CD4-positive, alpha-beta T cell treated with Interleukin-6 for 4 hours (primary cell): Measurements from ENCODE around the gene TSSK1B.
"Not testable (repeated sequence)": the region's sequence is repeated elsewhere in the genome, so short reads cannot be mapped to it uniquely, and the experiment has no call there.

Experiments
- DNase-seq: peaks from one replicate; pipeline ENCODE4 v3.0.0-alpha.2; 2020; ENCODE audit warnings: mixed read lengths

TSSK1B gene

GRCh38 chr5:113434889-113435288 is at the start of gene TSSK1B:
Gene TSSK1B, minus strand, starts transcription at chr5:113434989. Its CDS starts 150 bp downstream, at chr5:113434839.
- no peak for DNase-seq

- no peak for DNase-seq
These were observed 45.5 kb upstream of the TSSK1B start for GRCh38 chr5:113480243-113480642.

DNA sequence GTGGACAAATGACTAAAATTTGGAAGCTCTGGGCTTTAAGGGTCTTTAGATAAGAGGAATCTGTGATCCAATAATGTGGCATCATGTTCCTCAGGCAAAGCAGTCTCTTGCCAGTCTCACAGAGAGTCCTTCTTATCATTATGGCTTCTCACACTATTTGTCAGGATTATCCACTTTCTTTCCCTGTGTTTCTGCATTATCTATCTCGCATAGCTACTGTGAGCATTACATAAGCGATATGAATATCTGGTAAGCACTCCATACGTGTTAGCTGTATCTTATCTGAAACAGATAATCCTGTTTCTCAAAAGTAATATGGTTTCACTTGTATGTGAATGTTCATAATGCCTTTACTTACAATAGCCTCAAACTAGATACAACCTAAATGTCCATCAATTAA is 43.9 kb upstream of the TSSK1B start:
- no peak for DNase-seq

- DNase-seq = no peak
These were observed 39.4 kb upstream of the TSSK1B start for GRCh38 chr5:113474100-113474728.

DNA sequence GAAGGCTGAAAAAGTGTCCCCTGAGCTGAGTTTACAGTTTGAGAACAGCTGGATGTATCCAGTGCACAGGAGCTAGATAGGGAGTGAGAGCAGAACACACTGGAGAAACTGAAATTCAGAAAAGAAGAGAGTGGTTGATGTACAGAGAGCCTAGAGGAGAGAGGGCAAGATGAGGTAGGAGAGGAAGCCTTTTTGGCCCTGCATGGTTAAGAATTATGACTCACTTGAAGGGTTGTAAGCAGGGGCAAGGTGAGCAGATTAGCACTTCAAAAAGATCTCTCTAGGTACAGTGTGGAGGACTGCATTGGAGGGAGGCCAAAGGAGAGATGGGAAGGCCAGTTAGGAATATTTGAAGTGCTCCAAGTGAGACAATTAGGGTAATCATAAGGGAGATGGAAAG is 28.2 kb upstream of the TSSK1B start:
- DNase-seq = no peak

DNA sequence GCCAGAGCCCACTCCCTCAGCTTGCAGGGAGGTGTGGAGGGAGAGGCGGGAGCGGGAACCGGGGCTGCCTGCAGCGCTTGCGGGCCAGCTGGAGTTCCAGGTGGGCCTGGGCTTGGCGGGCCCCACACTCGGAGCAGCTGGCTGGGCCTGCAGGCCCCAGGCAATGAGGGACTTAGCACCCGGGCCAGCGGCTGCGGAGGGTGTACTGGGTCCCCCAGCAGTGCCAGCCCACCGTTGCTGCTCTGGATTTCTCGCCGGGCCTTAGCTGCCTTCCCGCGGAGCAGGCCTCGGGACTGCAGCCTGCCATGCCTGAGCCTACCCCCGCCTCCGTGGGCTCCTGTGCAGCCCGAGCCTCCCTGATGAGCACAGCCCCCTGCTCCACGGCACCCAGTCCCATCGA is 22.3 kb upstream of the TSSK1B start:
- DNase-seq = not testable (repeated sequence)

GRCh38 chr5:113452941-113453340 is 18.2 kb upstream of the TSSK1B start:
- no peak for DNase-seq

DNA sequence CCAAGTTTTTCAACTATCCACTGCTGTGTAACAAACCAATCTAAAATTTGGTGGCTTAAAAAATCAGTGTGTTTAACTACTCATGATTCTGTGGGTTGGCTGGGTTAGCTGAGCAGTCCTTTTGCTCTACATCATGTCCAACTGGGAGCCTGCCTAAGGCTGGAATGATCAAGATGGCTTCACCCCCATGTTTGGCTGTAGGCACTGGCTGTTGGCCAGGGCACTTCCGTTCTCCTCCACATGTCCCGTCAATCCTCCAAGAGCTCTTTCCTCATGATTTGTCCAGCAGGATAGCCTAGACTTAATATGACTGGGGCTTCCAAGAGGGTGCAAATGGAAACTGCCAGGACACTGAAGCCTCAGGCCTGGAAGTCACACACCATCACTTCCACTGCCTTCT is 17.0 kb upstream of the TSSK1B start:
- no peak for DNase-seq

GRCh38 chr5:113450929-113451328 is 16.1 kb upstream of the TSSK1B start:
- DNase-seq = no peak

- no peak for DNase-seq
These were observed 15.7 kb upstream of the TSSK1B start for GRCh38 chr5:113450462-113450861.

DNA sequence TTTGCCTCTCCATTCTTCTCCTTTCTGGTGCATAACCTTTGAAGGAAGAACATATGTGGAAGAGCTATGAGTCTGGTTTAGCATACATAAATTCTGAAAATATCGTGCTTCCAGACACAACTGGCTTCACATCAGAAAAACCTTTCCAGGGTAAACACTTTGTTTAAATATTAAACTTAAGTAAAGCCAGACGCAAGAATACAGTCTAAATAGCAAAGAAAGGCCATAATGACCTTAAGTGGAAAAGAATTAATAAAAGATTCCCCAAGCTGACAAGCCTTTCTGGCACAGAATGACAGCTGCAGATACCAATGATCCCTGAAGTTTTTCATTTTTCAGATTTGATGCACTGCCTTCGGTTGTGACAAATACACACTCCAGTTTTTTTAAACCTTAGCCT is 13.5 kb upstream of the TSSK1B start:
- DNase-seq = no peak

DNA sequence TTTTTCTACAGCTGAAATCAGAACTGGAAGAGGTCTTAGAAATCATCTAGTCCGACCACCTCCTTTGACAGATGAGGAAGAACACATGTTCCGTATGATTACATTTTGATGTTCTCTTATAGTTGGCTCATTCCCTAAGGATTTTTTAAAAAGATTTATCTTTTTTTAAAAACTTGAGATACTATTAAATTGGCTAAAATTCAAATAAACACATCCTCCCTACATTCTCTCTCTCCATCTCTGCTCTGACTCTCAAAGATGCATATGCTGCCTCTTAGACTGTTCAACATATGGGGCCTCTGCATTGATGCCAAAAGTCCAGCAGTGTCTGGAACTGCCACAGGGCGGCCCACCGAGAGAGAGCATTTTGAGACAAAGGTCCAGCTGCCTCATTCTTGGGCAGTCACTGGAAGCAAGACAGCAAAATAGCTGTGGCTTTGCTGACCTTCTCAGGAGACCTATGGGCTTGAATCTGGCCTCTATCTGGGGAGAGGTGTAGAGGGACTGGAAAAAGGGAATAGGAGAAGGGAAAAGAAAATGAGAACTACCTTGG is 12.8 kb upstream of the TSSK1B start:
- no peak for DNase-seq

DNA sequence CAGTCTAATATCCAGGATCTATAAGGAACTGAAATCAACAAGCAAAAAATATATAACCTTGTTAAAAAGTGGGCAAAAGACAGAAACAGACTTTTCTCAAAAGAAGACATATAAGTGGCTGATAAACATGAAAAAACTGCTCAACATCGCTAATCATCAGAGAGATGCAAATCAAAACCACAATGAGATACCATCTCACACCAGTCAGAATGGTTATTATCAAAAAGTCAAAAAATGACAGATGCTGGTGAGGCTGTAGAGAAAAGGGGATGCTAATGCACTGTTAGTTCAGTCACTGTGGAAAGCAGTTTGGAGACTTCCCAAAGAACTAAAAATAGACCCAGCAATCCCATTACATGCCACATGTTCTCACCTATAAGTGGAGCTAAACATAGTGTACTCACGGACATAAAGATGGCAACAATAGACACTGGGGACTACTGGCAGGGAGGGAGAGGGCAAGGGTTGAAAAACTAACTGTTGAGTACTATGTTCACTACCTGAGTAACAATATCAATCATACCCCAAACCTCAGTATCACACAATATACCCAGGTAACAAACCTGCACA is 11.7 kb upstream of the TSSK1B start:
- no peak for DNase-seq

- no peak for DNase-seq
These were observed 2.3 kb upstream of the TSSK1B start for GRCh38 chr5:113437111-113437510.

DNA sequence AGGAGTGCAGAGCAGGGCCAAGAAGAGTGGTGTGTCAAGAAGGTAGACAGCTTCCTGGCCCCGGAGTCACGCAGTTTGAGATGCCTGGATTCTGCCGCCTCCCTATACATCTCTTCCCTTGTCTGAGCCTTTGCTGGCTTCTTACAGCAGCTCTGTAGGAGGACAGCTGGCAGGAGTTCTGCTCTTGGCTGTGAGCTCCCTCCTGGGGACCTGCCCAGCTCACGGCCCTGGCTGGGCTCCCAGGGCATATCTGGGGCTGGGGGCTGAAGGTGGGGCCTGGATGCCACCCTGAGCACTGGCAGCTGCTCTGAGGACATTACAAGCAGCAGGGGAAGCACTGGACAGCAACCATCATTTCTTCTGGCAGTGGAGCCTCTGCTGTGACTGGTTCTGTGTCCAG is 786 bp upstream of the TSSK1B start:
- no peak for DNase-seq

GRCh38 chr5:113433862-113434612 is 752 bp downstream of the TSSK1B start:
- DNase-seq = no peak

DNA sequence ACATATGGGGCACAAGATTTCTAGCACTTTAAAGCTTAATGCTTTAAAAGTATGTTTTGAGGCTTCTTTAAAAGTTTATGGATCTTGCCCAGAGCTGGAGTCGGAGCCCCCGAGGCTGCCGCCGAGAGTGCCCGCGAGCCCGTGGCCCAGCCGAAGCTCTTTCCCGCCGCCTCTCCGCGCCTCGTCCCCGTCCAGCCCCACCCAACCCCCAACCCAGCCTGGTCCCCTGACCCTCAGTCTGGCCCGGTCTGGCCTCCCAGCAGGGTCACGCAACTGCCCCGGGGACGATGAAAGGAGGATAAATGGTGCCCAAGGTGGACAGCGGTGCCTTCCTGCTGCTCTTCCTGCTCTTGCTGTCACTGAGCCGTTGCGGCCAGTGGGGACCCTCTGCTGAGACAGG is 1.7 kb downstream of the TSSK1B start:
- DNase-seq = no peak

GRCh38 chr5:113427871-113428574 is 6.8 kb downstream of the TSSK1B start:
- DNase-seq = no peak

DNA sequence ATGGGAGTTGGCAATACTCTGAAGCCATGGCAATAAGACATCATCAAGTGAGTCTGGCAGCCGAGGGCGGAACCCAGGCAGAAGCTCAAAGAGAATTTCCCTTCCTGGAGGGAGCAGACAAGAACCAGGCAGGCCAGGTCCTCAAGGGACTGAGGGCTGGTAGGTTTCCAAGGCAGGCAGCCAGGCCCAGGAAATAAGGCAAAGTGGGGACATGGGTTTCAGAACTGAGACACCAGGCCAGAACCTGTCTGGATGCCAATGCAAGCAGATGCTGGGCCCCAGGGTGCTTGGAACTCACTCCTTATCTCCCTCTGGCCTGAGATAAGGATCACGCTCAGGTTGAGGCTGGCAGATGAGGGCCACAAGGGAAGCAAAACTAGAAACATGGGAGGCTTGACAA is 8.9 kb downstream of the TSSK1B start:
- DNase-seq = no peak

DNA sequence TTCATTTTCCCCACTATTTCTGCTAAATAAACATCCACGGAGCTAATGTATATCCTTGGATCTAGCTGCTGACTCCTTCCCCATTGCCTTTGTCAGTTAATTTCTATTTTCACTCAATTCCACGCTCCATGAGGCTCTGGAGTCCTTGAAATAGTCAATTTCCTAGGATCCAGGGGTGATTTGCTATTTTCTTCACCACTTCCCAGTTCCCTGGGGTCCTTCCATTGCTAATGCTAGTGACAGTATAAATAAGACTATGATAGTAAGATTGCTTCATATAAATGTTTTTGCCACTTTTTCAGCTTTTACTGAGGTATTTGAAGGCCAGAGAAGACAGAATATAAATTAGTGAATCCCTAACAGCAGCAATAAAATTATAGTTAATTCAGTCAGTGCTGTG is 13.1 kb downstream of the TSSK1B start:
- DNase-seq = no peak

DNA sequence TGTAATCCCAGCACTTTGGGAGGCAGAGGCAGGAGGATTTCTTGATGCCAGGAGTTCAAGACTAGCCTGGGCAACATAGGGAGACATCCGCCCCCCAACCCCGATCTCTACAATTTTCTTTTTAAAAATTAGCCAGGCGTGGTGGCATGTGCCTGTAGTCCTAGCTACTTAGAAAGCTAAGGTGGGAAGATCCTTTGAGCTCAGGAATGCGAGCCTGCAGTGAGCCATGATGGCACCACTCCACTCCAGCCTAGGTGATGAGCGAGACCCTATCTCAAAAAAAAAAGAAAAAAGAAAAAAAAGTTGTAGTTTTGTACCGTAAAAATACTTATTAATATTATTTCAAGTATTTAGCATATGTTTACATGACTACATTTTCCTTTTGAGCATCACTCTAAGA is 29.3 kb downstream of the TSSK1B start:
- no peak for DNase-seq

DNA sequence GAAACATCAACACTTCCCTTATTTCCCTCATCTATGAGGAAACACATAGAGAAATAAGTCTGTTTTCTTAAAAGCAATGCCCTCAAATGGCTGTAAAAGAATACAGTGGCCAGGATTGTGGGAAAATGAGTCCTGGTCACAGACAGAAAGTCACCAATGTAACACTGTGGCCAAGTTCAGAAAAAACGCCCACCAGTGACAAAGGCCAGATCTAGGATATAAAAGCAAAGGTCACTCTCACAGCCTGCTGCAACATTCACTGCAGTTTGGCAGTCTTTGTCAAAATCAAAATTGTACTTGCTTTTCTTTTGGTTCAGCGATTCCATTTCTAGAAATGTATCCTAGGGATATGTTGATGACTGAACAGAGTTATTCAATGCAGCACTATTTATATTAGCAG is 30.5 kb downstream of the TSSK1B start:
- no peak for DNase-seq

DNA sequence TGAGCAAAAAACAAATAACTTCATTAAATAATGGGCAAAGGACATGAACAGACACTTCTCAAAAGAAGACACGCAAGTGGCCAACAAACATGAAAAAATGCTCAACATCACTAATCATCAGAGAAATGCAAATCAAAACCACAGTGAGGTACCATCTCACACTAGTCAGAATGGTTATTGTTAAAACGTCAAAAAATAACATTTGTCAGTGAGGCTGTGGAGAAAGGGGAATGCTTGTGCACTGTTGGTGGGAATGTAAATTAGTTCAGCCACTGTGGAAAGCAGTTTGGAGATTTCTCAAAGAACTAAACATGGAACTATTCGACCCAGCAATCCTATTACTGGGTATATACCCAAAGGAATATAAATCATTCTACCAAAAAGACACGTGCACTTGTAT is 36.8 kb downstream of the TSSK1B start:
- DNase-seq = not testable (repeated sequence)
